ENCODE results near the gene HIF1AN. TPM values are rescaled to one million over a fixed set of nuclear protein-coding genes. Genes with fewer than 3 reads are reported as not detected.

The HIF1AN gene
- total and polyA plus RNA-seq, 2 of the 8 experiments (the other 6 are each of a cell fraction or from before 2014, with no cell fraction given), result 10.9 to 62.8 TPM

DNA sequence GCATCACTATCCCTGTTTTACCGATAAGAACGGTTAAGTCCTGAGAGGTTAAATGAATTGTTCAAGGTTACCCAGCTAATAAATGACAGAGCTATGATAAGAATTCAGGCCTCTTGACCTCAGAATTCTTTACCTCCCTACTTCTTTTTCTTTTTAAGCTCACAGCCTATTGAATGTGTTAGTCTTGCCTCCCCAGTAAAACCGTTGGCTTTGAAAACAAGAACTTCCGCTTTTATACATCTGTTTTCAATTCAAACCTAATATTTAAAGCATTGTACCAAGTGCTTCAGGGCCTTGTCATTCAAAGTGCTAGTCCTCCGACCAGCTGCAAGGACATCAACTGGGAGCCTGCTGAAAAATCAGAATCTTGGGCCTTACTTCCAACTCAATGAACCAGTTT is 31.6 kb upstream of the HIF1AN start:
- DNase-seq (ENCODE audit: low read depth in 1 of 2, low spot score in 2 of 2) (no peak), FAIRE-seq (no peak)
- no peak overlapping the region for H3K27ac ChIP-seq (ENCODE audit: low read depth, low read length)
- H2AFZ ChIP-seq (ENCODE audit: low read length), result no peak overlapping the region
- no peaks in the 10 kb centered on the region for H3K9me3 ChIP-seq (ENCODE audit: insufficient read depth in 2 of 2, low read depth in 1 of 2, low read length in 1 of 2)
- H3K4me2 ChIP-seq (ENCODE audit: insufficient read depth in 1 of 2, low read depth in 2 of 2, low read length in 2 of 2), result no peak overlapping the region
- no peak overlapping the region for H3K4ac ChIP-seq (replicated peaks; ENCODE audit: insufficient read length, low read depth, low read length)
- H3K79me2 ChIP-seq (ENCODE audit: control insufficient read depth in 1 of 2, insufficient read depth in 2 of 2, low read length in 2 of 2), result no peaks in the 10 kb centered on the region
- 92% methylated on average over 5 of the region's 5 CpGs; no CpG with 5 or more reads in 1 of the 2 experiments for WGBS, 2 experiments (ENCODE audit: extremely low coverage in 1 of 2, insufficient coverage in 1 of 2, insufficient read length in 1 of 2, insufficient replicate concordance in 2 of 2, low coverage in 1 of 2, low lambda C conversion rate in 2 of 2, missing lambda C conversion rate in 1 of 2)
- no peak overlapping the region for H2BK120ac ChIP-seq (replicated peaks; ENCODE audit: low read depth, low read length)
- POLR2A ChIA-PET (ENCODE audit: partially characterized antibody), result no interaction called here
- H3K4me3 ChIP-seq (ENCODE audit: extremely low read depth in 1 of 4, insufficient read depth in 2 of 4, low read depth in 3 of 4, low read length in 4 of 4), result no peak overlapping the region
- H4K91ac ChIP-seq (replicated peaks; ENCODE audit: insufficient read length, low read length), result no peak overlapping the region
- no peak overlapping the region for H3K18ac ChIP-seq (ENCODE audit: extremely low read depth, low read length)
- no peak overlapping the region for H4K5ac ChIP-seq (ENCODE audit: insufficient read length, low read depth, low read length)
- no peaks in the 10 kb centered on the region; the same call in 1 of the 2 replicates for H3K23me2 ChIP-seq (ENCODE audit: low read depth, low read length)
- no peak overlapping the region for H4K8ac ChIP-seq (ENCODE audit: extremely low read depth, insufficient read depth, low read length)
- H4K20me1 ChIP-seq (replicated peaks in 1 of 2; ENCODE audit: control insufficient read depth in 1 of 2, insufficient read depth in 2 of 2, low read length in 2 of 2), result no peaks in the 10 kb centered on the region
- H2BK5ac ChIP-seq (ENCODE audit: low read depth, low read length), result no peak overlapping the region
- H2AK5ac ChIP-seq (ENCODE audit: low read depth, low read length), result no peak overlapping the region
- CTCF ChIA-PET (ENCODE audit: partially characterized antibody), result interaction anchor here (2.1 to 11.2 kb wide), 4 partner anchors 8 to 70 kb away, joined by 7 to 163 read pairs (median 45); partner anchors contain the start of gene SEC31B
- no peaks in the 10 kb centered on the region for H3K36me3 ChIP-seq (ENCODE audit: control insufficient read depth in 2 of 4, insufficient read depth in 4 of 4, low read length in 3 of 4)
- H2BK12ac ChIP-seq (ENCODE audit: low read depth, low read length), result no peak overlapping the region
- H2BK15ac ChIP-seq (ENCODE audit: low read length), result no peak overlapping the region
- no peaks in the 10 kb centered on the region; a peak in 1 of 7 replicates for H3K4me1 ChIP-seq (replicated peaks in 1 of 4; ENCODE audit: control insufficient read depth in 3 of 4, insufficient read depth in 4 of 4, low read length in 3 of 4)
- peaks cover 0 to 20% (median 4%) of the 10 kb centered on the region in 4 experiments; a peak in 3 of 7 replicates for H3K27me3 ChIP-seq (replicated peaks in 1 of 4; ENCODE audit: control insufficient read depth in 3 of 4, extremely low read depth in 1 of 4, insufficient read depth in 3 of 4, low read length in 3 of 4)
- no peaks in the 10 kb centered on the region for H3K79me1 ChIP-seq (ENCODE audit: low read depth, low read length)
- H3K56ac ChIP-seq (replicated peaks; ENCODE audit: insufficient read length, low read depth, low read length), result no peak overlapping the region
- no peak overlapping the region for H3K9ac ChIP-seq (replicated peaks in 1 of 4; ENCODE audit: extremely low read depth in 1 of 4, low read depth in 3 of 4, low read length in 3 of 4)
- no peak overlapping the region for H3K23ac ChIP-seq (ENCODE audit: insufficient read length)
- H2BK20ac ChIP-seq (ENCODE audit: low read length), result no peak overlapping the region
- H3K14ac ChIP-seq (ENCODE audit: insufficient read length), result no peak overlapping the region
- TF ChIP-seq SP2 (IDR thresholded peaks at IDR 0.05; ENCODE audit: low read length) (no peak), NANOG (IDR thresholded peaks at IDR 0.05; ENCODE audit: insufficient read depth, low read depth, low read length, poor library complexity, severe bottlenecking) (no peak), POU5F1 (IDR thresholded peaks at IDR 0.05; ENCODE audit: low read depth, low read length) (no peak), EZH2 (IDR thresholded peaks at IDR 0.05; ENCODE audit: low read depth, low read length, severe bottlenecking) (no peak), BRCA1 (IDR thresholded peaks at IDR 0.05; ENCODE audit: low read depth, low read length) (no peak), SP1 (IDR thresholded peaks at IDR 0.05; ENCODE audit: low read depth, low read length) (no peak), SRF (IDR thresholded peaks at IDR 0.05; ENCODE audit: low read depth, low read length) (no peak), RNF2 (IDR thresholded peaks at IDR 0.05; ENCODE audit: borderline replicate concordance, low read depth, low read length, missing control alignments, poor library complexity, severe bottlenecking) (no peak), SP4 (IDR thresholded peaks at IDR 0.05; ENCODE audit: low read length) (no peak), EGR1 (IDR thresholded peaks at IDR 0.05; ENCODE audit: borderline replicate concordance, low read depth, low read length) (no peak), SUZ12 (IDR thresholded peaks at IDR 0.05; ENCODE audit: low read length) (no peak), KDM5A (IDR thresholded peaks at IDR 0.05; ENCODE audit: low read length) (no peak), FOSL1 (IDR thresholded peaks at IDR 0.05; ENCODE audit: insufficient read depth, low read depth, low read length) (no peak)
- TF ChIP-seq, protein P1, sequence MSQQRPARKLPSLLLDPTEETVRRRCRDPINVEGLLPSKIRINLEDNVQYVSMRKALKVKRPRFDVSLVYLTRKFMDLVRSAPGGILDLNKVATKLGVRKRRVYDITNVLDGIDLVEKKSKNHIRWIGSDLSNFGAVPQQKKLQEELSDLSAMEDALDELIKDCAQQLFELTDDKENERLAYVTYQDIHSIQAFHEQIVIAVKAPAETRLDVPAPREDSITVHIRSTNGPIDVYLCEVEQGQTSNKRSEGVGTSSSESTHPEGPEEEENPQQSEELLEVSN (IDR thresholded peaks at IDR 0.05), result no peak

Data from H1 (cell line).